ENCODE data around the gene SLC25A44.

Gene SLC25A44

DNA sequence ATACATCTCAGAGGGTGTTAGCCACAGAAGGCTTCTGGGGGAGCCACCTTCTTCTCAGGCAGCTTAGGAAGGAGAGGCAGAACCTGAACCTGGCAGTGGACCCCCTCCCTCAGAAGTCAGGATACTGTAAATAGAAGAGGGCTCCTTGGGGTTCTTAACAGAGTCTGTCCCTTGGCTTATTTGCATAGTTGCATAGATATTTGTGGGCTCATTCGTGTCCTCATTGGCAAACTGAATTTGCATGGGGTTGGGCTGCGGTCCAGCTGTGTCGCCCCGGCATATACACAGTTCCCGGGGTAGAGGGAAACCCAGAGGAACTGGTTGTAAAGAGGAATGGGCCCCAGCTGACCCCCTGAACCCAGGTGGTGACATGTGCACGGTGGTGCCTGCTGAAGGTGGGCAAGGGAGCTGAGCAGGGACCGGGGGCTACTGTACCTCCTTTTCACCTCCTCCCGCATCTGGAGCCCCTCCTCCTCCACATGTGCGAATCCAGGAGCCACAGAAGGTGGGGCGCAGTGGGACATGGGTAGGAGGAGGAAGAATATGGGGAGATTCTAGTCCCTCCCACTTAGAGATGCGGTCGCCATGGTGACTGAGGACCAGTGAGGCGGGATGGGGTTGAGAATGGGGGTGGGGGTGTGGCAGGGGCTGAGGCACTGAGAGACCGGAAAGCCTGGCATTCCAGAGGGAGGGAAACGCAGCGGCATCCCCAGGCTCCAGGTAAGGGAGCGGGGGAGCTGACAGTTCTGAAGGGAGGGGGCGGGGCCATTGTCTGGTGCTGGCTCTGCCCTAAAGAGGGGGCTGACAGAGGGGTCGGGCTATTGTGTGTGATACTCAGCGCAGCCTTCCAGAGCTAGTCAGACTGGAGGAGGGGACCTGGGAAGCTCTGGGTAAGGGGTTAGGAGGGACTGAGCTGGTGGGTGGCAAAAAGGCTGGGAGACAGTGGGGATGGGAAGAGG lies 44.3 kb upstream of the SLC25A44 start:
- TF ChIP-seq ISL1 (CRISPR knock-in tag; IDR thresholded peaks at IDR 0.05) = no peak
- TF ChIP-seq, protein P1, sequence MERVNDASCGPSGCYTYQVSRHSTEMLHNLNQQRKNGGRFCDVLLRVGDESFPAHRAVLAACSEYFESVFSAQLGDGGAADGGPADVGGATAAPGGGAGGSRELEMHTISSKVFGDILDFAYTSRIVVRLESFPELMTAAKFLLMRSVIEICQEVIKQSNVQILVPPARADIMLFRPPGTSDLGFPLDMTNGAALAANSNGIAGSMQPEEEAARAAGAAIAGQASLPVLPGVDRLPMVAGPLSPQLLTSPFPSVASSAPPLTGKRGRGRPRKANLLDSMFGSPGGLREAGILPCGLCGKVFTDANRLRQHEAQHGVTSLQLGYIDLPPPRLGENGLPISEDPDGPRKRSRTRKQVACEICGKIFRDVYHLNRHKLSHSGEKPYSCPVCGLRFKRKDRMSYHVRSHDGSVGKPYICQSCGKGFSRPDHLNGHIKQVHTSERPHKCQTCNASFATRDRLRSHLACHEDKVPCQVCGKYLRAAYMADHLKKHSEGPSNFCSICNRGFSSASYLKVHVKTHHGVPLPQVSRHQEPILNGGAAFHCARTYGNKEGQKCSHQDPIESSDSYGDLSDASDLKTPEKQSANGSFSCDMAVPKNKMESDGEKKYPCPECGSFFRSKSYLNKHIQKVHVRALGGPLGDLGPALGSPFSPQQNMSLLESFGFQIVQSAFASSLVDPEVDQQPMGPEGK (CRISPR knock-in tag; IDR thresholded peaks at IDR 0.05; ENCODE audit: borderline replicate concordance) = no peak
- no peak for TF ChIP-seq ZC3H10 (CRISPR knock-in tag; IDR thresholded peaks at IDR 0.05)
- TF ChIP-seq CSDC2 (CRISPR knock-in tag; IDR thresholded peaks at IDR 0.05) = no peak
- TF ChIP-seq ZNF70 (CRISPR knock-in tag; IDR thresholded peaks at IDR 0.05) = no peak
- ATAC-seq = no peak

GRCh38 chr1:156150333-156151011 lies 43.4 kb upstream of the SLC25A44 start:
- TF ChIP-seq SNAI2 (CRISPR knock-in tag; IDR thresholded peaks at IDR 0.05) (no peak), ZNF565 (CRISPR knock-in tag; conservative IDR thresholded peaks at IDR 0.05; ENCODE audit: low read depth) (no peak), TOX (CRISPR knock-in tag; IDR thresholded peaks at IDR 0.05; ENCODE audit: borderline replicate concordance) (no peak), BACH2 (CRISPR knock-in tag; IDR thresholded peaks at IDR 0.05; ENCODE audit: borderline replicate concordance) (no peak), ESRRG (CRISPR knock-in tag; IDR thresholded peaks at IDR 0.05) (no peak), ARNTL (CRISPR knock-in tag; IDR thresholded peaks at IDR 0.05; ENCODE audit: borderline replicate concordance, low read depth) (no peak), ISL1 (CRISPR knock-in tag; IDR thresholded peaks at IDR 0.05) (no peak), ZNF8 (CRISPR knock-in tag; IDR thresholded peaks at IDR 0.05) (no peak), ZFP30 (CRISPR knock-in tag; IDR thresholded peaks at IDR 0.05) (no peak), RARB (CRISPR knock-in tag; IDR thresholded peaks at IDR 0.05) (no peak), TCF4 (CRISPR knock-in tag; IDR thresholded peaks at IDR 0.05; ENCODE audit: borderline replicate concordance) (no peak), ZFP3 (CRISPR knock-in tag; IDR thresholded peaks at IDR 0.05) (no peak), ZC3H10 (CRISPR knock-in tag; IDR thresholded peaks at IDR 0.05) (no peak), POU6F1 (CRISPR knock-in tag; IDR thresholded peaks at IDR 0.05; ENCODE audit: borderline replicate concordance, low read depth) (no peak), GLIS3 (CRISPR knock-in tag; IDR thresholded peaks at IDR 0.05) (no peak), ZNF70 (CRISPR knock-in tag; IDR thresholded peaks at IDR 0.05) (no peak), PPARA (CRISPR knock-in tag; IDR thresholded peaks at IDR 0.05; ENCODE audit: borderline replicate concordance) (no peak)
- TF ChIP-seq, protein P1 (CRISPR knock-in tag; IDR thresholded peaks at IDR 0.05; ENCODE audit: borderline replicate concordance) = no peak
- TF ChIP-seq, protein P2, sequence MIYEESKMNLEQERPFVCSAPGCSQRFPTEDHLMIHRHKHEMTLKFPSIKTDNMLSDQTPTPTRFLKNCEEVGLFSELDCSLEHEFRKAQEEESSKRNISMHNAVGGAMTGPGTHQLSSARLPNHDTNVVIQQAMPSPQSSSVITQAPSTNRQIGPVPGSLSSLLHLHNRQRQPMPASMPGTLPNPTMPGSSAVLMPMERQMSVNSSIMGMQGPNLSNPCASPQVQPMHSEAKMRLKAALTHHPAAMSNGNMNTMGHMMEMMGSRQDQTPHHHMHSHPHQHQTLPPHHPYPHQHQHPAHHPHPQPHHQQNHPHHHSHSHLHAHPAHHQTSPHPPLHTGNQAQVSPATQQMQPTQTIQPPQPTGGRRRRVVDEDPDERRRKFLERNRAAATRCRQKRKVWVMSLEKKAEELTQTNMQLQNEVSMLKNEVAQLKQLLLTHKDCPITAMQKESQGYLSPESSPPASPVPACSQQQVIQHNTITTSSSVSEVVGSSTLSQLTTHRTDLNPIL (CRISPR knock-in tag; IDR thresholded peaks at IDR 0.05; ENCODE audit: low read depth) = no peak
- TF ChIP-seq, protein P3, sequence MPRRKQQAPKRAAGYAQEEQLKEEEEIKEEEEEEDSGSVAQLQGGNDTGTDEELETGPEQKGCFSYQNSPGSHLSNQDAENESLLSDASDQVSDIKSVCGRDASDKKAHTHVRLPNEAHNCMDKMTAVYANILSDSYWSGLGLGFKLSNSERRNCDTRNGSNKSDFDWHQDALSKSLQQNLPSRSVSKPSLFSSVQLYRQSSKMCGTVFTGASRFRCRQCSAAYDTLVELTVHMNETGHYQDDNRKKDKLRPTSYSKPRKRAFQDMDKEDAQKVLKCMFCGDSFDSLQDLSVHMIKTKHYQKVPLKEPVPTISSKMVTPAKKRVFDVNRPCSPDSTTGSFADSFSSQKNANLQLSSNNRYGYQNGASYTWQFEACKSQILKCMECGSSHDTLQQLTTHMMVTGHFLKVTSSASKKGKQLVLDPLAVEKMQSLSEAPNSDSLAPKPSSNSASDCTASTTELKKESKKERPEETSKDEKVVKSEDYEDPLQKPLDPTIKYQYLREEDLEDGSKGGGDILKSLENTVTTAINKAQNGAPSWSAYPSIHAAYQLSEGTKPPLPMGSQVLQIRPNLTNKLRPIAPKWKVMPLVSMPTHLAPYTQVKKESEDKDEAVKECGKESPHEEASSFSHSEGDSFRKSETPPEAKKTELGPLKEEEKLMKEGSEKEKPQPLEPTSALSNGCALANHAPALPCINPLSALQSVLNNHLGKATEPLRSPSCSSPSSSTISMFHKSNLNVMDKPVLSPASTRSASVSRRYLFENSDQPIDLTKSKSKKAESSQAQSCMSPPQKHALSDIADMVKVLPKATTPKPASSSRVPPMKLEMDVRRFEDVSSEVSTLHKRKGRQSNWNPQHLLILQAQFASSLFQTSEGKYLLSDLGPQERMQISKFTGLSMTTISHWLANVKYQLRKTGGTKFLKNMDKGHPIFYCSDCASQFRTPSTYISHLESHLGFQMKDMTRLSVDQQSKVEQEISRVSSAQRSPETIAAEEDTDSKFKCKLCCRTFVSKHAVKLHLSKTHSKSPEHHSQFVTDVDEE (CRISPR knock-in tag; IDR thresholded peaks at IDR 0.05) = no peak
- ATAC-seq = no peak
